ENCODE results near the gene GDA.

- TF ChIP-seq RAD21 (IDR thresholded peaks at IDR 0.05; ENCODE audit: low read depth) (no peak), POLR2AphosphoS5 (IDR thresholded peaks at IDR 0.05; ENCODE audit: low read depth, low read length) (no peak), CEBPB (IDR thresholded peaks at IDR 0.05; ENCODE audit: low read depth) (no peak), POLR2A (IDR thresholded peaks at IDR 0.05; ENCODE audit: borderline replicate concordance, extremely low read depth, insufficient read depth, insufficient read length) (no peak), CTCF (IDR thresholded peaks at IDR 0.05 in 2 of 3, conservative IDR thresholded peaks at IDR 0.05 in 1 of 3; ENCODE audit: borderline replicate concordance in 1 of 3, insufficient read depth in 1 of 3, low read depth in 2 of 3, low read length in 2 of 3) (no peak), ELF1 (IDR thresholded peaks at IDR 0.05; ENCODE audit: borderline replicate concordance, low read depth) (no peak), ZFX (IDR thresholded peaks at IDR 0.05) (no peak), YY1 (IDR thresholded peaks at IDR 0.05; ENCODE audit: extremely low read depth, insufficient replicate concordance, low read depth, low read length) (no peak), EZH2phosphoT487 (IDR thresholded peaks at IDR 0.05; ENCODE audit: borderline replicate concordance) (no peak), SIN3A (IDR thresholded peaks at IDR 0.05; ENCODE audit: low read depth) (no peak), JUND (IDR thresholded peaks at IDR 0.05) (no peak), ZNF274 (IDR thresholded peaks at IDR 0.05; ENCODE audit: low read depth, low read length) (no peak)
These were observed 15.7 kb upstream of the GDA start for GRCh38 chr9:72133365-72134035.
